GM18526 (cell line): ENCODE data around the gene B4GALT5.

ENCODE experiments used
- POLR2A ChIP-seq: IDR thresholded peaks from 3 replicates; pipeline ENCODE4 v1.6.1; 2011; ENCODE audit not compliant: insufficient read length; ENCODE audit errors: extremely low read depth

B4GALT5 gene

GRCh38 chr20:49677777-49678758 lies 35.6 kb downstream of the B4GALT5 start:
- no peak for TF ChIP-seq POLR2A

- no peak for TF ChIP-seq POLR2A
Observed at GRCh38 chr20:49676581-49677291, 36.9 kb downstream of the B4GALT5 start.

GRCh38 chr20:49675368-49676151 lies 38.1 kb downstream of the B4GALT5 start:
- no peak for TF ChIP-seq POLR2A

GRCh38 chr20:49674383-49675352 lies 39.0 kb downstream of the B4GALT5 start:
- no peak for TF ChIP-seq POLR2A

- TF ChIP-seq POLR2A, result no peak
Observed at GRCh38 chr20:49672096-49672664, 41.5 kb downstream of the B4GALT5 start.

GRCh38 chr20:49671433-49671832 lies 42.2 kb downstream of the B4GALT5 start:
- TF ChIP-seq POLR2A, result no peak

GRCh38 chr20:49669601-49670189 lies 44.0 kb downstream of the B4GALT5 start:
- no peak for TF ChIP-seq POLR2A

GRCh38 chr20:49668878-49669195 lies 44.8 kb downstream of the B4GALT5 start:
- peak; percentile 25 for TF ChIP-seq POLR2A

GRCh38 chr20:49668181-49668877 lies 45.3 kb downstream of the B4GALT5 start:
- peak; percentile 61 for TF ChIP-seq POLR2A

GRCh38 chr20:49666911-49667310 lies 46.8 kb downstream of the B4GALT5 start:
- TF ChIP-seq POLR2A, result no peak

GRCh38 chr20:49665796-49666195 lies 47.9 kb downstream of the B4GALT5 start:
- TF ChIP-seq POLR2A, result no peak

GRCh38 chr20:49664612-49665313 lies 48.9 kb downstream of the B4GALT5 start:
- TF ChIP-seq POLR2A, result no peak

GRCh38 chr20:49663112-49663511 lies 50.6 kb downstream of the B4GALT5 start:
- TF ChIP-seq POLR2A, result no peak
